GM10266 (cell line): Measurements from ENCODE around the gene SCGN.

Source experiments
- DNase-seq: peaks from one replicate; pipeline ENCODE4 v3.0.0; 2012; ENCODE audit errors: extremely low spot score
- CTCF ChIP-seq: IDR thresholded peaks from 2 replicates; pipeline ENCODE4 v1.5.1; 2012; ENCODE audit warnings: mild to moderate bottlenecking, low read depth; ENCODE audit not compliant: control insufficient read depth, insufficient read depth; ENCODE audit errors: missing control alignments

Gene SCGN

GRCh38 chr6:25749837-25750236 lies 97.8 kb downstream of the SCGN start:
- no peak for DNase-seq
- no peak for TF ChIP-seq CTCF

GRCh38 chr6:25750906-25751305 lies 98.9 kb downstream of the SCGN start:
- DNase-seq = no peak

More at GRCh38 chr6:25750906-25751305, 98.9 kb downstream of the SCGN start:
- TF ChIP-seq CTCF = no peak
